ENCODE measurements around the gene HERC4.

HERC4 gene

DNA sequence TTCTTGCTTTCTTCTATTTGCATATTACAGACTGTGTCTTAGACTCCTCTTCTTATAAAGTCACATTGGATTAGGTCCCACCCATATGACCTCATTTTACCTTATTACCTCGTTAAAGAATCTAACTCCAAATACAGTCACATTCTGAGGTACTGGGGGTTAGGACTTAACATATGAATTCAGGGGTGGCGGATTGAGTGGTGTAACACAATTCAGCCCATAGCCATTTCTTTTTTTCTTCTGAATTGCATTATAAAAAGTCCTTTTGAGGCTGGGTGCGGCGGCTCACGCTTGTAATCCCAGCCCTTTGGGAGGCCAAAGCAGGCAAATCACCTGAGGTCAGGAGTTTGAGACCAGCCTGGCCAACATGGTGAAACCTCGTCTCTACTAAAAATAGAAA, 6.8 kb upstream of the HERC4 start:
- TF ChIP-seq GATA2 (IDR thresholded peaks at IDR 0.05; ENCODE audit: low read depth, low read length) (no peak), GATA3 (IDR thresholded peaks at IDR 0.05; ENCODE audit: low read depth, low read length) (no peak)

DNA sequence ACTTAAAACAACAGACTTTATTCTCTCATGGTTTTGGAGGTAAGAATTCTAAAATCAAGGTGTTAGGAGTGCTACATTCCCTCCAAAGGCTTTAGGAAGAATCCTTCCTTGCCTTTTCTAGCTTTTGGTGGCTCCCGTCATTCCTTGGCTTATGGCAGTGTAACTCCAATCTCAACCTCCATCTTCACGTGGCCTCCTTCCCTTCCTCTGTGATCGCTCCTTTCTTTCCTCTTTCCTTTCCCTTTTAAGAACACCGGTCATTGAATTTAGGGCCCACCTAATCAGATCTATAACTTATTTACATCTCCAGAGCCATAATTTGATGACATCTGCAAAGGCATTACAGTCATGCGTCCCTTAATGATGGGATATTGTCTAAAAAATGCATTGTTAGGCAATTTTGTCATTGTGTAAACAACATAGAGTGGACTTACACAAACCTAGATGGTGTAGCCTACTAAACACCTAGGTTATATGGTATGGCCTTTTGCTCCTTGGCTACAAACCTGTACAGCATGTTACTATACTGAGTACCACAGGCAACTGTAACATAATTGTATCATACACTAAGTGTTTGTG, 5.9 kb upstream of the HERC4 start:
- no peak for TF ChIP-seq GATA2 (IDR thresholded peaks at IDR 0.05; ENCODE audit: low read depth, low read length)
- no peak for TF ChIP-seq GATA3 (IDR thresholded peaks at IDR 0.05; ENCODE audit: low read depth, low read length)

DNA sequence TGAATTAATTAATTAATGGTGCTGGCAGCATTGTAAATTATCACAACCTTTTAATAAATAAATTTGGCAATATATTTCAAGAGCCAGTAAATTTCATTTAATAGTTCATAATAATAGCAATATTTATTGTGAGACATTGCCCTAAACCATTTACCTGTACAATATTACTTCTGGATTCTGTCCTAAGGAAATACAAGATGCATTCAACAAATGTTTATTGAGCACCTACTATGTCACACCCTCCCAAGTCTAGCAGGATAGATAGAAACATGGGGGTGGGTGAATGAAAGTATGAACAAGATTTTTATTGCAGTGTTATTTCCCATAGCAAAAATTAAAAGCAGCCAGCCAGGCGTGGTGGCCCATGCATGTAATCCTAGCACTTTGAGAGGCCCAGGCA, 4.4 kb upstream of the HERC4 start:
- no peak for TF ChIP-seq GATA3 (IDR thresholded peaks at IDR 0.05; ENCODE audit: low read depth, low read length)
- TF ChIP-seq GATA2 (IDR thresholded peaks at IDR 0.05; ENCODE audit: low read depth, low read length): no peak

DNA sequence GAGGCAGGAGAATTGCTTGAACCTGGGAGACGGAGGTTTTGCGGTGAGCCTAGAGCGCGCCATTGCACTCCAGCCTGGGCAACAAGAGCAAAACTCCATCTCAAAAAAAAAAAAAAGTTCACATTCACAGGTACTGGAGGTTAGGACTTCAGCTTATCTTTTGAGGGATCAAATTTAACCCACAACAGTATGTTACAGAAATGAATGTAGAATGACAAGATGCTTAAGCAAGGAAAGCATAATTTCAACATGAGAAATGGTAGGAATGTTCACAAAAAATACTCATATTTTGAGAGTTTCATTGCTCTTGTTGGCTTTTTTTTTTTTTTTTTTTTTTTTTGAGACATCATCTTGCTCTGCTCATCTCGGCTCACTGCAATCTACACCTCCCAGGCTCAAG, 1.9 kb upstream of the HERC4 start:
- TF ChIP-seq GATA3 (IDR thresholded peaks at IDR 0.05; ENCODE audit: low read depth, low read length) (no peak), GATA2 (IDR thresholded peaks at IDR 0.05; ENCODE audit: low read depth, low read length) (no peak)

DNA sequence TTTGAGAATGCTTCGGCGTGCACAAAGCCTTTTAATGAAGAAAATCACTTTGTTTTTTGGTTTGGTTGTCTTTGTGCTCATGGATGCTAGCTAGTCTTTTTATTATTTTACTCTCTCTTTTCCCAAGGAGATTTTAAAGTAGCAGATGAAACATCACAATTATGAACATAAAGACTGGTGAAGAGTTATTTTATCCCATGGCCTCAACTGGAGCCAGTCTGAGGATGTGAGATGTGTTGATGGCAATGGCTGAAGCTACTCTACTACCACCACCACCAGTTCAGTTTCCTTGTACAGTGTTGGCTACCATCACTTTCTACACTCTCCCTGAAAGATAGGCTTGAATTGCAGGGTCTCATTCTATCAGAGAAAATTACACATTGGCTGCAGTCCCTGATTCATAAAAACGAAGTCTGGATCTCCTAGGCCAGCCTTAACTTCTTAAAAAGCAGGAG, 494 bp upstream of the HERC4 start:
- TF ChIP-seq GATA2 (IDR thresholded peaks at IDR 0.05; ENCODE audit: low read depth, low read length) (no peak), GATA3 (IDR thresholded peaks at IDR 0.05; ENCODE audit: low read depth, low read length) (no peak)

DNA sequence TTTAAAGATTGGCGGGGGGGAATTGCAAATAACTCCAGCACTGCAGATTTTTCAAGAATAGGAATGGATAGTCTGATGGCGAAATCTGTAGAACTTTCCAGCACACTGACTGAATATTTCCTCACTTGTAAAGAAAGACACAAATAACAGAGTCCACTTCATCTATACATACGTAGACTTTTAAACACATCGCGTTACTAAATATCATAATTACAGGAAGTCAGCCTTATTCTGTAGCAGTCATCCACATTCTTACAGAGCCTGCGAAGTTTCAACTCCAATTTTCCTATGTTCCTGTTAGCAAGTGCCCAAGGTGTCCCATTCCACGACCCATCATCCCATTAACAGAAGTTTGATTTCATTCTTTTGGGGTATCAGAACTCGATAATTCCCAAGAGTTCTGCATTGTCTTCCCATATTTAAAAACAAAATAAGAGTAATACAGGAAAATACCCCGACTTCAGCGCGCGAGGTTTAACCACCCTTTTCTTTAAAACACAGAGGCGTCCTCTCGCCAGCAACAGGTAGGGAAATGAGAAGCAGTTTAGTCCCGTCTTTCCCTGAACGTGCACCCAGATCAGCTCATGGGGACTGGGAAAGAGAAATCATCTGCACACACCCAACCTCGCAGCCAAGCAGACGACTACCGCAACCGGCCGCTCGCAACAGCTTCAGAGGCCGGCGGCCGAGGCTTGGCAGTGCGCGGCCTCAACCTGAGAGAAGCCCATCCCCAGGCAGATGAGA, 880 bp downstream of the HERC4 start:
- no peak for TF ChIP-seq GATA2 (IDR thresholded peaks at IDR 0.05; ENCODE audit: low read depth, low read length)
- no peak for TF ChIP-seq GATA3 (IDR thresholded peaks at IDR 0.05; ENCODE audit: low read depth, low read length)

DNA sequence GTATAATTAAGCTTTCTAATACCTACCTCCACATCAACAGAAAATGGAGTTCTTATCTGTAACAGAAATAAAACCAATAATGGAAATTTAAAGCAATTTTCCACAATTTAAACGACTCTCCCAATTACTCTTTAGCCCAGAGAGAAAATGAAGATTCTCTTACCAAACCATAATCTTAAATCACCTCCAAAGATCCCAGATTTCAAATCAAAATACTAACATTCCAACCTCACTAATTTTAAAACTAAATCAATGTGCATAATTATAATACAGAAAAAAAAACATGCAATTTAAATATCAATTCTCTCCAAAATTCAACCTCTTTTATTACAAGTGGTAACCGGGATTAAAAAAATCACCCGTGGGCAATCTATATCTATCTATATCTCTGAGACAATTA, 1.5 kb downstream of the HERC4 start:
- TF ChIP-seq GATA2 (IDR thresholded peaks at IDR 0.05; ENCODE audit: low read depth, low read length) (no peak), GATA3 (IDR thresholded peaks at IDR 0.05; ENCODE audit: low read depth, low read length) (no peak)

DNA sequence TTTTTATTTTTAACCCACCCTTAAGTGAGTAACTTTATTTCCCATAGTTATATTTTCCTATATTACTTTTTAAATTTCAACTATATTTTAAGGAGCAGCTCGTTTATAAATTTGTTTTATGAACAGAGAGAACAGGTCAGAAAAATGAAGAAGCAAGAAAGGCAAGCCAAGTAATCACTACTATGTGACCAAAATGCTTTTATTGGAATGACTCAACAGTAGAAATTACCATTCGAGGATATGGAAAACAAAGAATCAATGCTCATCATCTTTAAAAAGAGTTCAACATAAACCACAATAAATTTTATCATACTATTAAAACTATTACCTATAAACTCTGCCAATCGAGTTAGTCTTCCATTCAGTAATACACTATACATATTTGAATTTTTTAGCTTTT, 7.6 kb downstream of the HERC4 start:
- TF ChIP-seq GATA2 (IDR thresholded peaks at IDR 0.05; ENCODE audit: low read depth, low read length) (no peak), GATA3 (IDR thresholded peaks at IDR 0.05; ENCODE audit: low read depth, low read length) (no peak)

DNA sequence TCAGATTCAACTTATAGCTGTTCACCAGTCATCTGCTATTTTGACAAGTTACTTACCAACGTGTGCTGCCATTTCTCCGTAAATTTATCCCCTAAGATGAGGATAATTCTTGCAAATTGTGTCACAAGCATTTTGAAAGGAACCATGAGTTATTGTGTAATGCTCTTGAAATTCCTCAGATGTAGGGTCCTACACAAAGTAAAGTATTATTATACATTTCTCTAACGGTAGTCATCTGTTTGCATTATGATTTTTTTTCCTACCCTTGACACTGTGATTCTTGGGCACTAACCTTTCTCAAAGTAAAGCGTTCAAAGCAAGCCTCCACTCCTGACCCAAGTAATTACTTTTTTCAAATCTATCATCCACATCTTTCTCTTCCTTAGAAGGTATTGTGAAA, 8.1 kb downstream of the HERC4 start:
- no peak for TF ChIP-seq GATA3 (IDR thresholded peaks at IDR 0.05; ENCODE audit: low read depth, low read length)
- no peak for TF ChIP-seq GATA2 (IDR thresholded peaks at IDR 0.05; ENCODE audit: low read depth, low read length)

DNA sequence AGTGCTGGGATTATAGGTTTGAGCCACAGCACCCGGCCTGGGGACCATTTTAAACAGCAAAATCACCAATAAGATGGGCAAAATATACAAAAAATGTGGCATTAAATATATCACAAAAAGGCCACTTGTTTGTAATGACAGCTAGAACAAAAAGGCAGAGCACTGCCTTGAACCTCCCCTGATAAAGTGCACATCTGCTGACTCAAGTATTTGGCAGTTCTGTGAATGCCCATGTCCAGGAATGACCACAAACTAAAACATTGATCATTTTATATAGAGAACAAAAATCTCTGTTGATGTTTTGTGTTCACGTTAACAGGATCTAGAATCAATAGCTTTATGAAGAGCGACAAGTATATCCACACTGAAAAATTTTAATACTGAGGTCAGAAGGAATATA, 21.5 kb downstream of the HERC4 start:
- no peak for TF ChIP-seq GATA3 (IDR thresholded peaks at IDR 0.05; ENCODE audit: low read depth, low read length)
- no peak for TF ChIP-seq GATA2 (IDR thresholded peaks at IDR 0.05; ENCODE audit: low read depth, low read length)

DNA sequence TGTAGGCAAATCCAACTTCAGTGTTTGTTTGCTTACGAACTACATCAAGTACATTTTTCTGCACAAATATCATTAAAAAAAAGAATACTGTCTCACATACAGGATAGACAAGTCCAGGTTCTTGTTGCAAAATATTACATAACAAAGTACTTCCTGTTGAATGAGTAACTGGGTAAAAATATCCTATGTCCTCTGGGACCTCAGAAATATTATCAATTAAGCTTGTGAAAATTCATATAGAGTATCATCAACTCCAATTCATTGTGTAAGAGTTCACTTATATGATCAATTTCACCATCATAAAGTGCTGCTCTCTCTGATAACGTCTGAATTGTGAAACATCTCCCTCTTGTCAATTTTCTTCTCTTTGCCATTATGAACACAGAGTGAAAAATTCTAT, 22.6 kb downstream of the HERC4 start:
- TF ChIP-seq GATA2 (IDR thresholded peaks at IDR 0.05; ENCODE audit: low read depth, low read length) (no peak), GATA3 (IDR thresholded peaks at IDR 0.05; ENCODE audit: low read depth, low read length) (no peak)

DNA sequence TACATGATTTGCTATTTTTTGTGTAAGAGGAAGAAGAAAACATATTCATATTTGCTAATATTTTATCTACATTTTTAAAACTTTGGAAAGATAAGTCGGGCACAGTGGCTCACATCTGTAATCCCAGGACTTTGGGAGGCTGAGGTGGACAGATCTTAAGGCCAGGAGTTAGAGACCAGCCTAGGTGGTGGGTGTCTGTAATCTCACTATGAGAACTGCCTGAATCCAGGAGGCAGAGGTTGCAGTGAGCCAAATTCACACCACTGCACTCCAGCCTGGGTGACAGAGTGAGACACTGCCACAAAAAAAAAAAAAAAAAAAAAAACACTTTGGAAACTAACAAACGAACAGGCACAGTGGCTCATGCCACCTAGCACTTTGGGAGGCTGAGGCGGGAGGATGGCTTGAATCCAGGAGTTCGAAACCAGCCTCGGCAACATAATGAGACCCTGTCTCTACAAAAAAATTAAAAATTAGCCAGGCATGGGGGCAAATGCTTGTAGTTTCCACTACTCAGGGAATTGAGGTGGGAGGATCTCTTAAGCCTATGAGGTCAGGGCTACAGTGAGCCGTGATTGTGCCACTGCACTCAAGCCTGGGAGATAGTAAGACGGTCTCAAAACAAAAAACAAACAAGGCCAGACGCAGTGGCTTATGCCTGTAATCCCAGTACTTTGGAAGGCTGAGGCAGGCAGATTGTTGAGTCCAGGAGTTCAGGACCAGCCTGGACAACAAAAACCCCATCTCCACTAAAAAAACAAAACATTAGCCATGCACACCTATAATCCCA, 25.6 kb downstream of the HERC4 start:
- TF ChIP-seq GATA2 (IDR thresholded peaks at IDR 0.05; ENCODE audit: low read depth, low read length): no peak
- no peak for TF ChIP-seq GATA3 (IDR thresholded peaks at IDR 0.05; ENCODE audit: low read depth, low read length)

DNA sequence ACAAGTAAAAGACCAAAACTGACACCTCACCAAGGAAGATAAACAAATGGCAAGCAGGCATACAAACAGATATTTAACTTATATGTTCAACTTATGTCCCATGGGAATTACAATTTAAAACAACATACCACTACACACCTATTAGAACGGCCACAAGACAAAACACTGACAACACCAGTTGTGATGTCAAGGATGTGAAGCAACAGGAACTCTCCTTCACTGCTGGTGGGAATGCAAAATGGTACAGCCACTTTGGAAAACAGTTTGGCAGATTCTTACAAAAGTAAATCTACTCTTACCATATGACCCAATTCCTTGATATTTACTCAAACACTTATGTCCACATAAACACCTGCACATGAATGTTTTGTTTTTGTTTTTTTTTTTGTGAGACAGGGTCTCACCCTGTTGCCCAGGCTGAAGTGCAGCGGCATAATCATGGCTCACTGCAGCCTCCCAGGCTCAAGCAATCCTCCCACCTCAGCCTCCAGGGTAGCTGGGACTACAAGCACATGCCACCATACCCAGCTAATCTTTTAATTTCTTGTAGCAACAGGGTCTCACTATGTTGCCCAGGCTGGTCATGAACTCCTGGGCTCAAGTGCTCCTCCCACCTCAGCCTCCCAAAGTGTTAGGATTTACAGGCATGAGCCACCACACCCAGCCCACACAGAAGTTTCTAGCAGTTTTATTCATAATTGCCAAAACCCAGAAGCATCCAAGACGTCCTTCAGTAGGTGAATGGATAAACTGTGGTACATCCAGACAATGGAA, 27.3 kb downstream of the HERC4 start:
- TF ChIP-seq GATA2 (IDR thresholded peaks at IDR 0.05; ENCODE audit: low read depth, low read length) (no peak), GATA3 (IDR thresholded peaks at IDR 0.05; ENCODE audit: low read depth, low read length) (no peak)

DNA sequence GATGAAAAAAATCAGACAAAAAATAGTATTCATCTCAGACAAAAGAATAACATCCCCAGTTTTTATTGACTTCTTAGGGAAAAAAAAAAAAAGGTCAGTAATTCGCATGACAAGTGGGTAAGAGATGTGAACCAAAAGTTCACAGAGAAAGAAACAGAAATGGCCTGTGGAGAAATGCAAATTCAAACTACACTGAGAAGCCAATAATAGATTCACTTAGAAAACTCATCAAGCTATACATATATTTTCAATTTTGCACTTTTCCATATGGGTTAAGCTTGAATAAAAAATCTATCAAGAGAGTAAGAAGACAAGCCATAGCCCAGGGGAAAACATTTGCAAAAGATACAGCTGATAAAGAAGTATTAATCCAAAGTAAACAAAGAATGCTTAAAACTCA, 28.0 kb downstream of the HERC4 start:
- TF ChIP-seq GATA2 (IDR thresholded peaks at IDR 0.05; ENCODE audit: low read depth, low read length) (no peak), GATA3 (IDR thresholded peaks at IDR 0.05; ENCODE audit: low read depth, low read length) (no peak)
